ENCODE measurements around the gene COL3A1. TPM values are rescaled to one million over a fixed set of nuclear protein-coding genes. Genes with fewer than 3 reads are reported as not detected.

Gene COL3A1
- total and polyA plus RNA-seq, 2 experiments from 2014 or later, result 6,699 to 8,329 TPM

DNA sequence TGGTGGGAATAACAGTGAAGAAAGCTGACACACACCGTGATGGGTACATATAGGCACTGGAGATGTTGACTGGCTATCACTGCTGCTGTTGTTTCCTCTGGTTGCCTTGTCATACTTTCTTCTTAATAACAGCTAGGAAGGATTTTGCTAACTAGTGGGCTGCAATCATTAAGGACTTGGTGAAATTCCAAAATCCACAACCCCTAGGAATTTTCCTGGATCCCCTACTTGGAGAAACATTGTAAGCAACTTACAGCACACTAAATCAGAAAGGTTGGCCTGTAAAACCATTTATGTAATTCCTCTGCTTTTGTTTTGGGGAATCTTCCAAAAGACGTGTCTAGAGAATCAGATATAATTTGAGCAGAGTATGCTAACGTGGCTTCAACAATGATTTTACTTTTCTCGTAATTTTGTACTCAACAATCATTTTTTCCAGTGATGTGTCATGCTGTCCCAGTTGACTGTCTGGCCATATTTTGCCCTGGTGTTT, 8.0 kb upstream of the COL3A1 start:
- 86% methylated on average over 4 of the region's 4 CpGs for WGBS (ENCODE audit: low lambda C conversion rate, missing lambda C conversion rate)
- TF ChIP-seq EZH2 (IDR thresholded peaks at IDR 0.05; ENCODE audit: borderline replicate concordance), result no peak
- TF ChIP-seq, protein P1, sequence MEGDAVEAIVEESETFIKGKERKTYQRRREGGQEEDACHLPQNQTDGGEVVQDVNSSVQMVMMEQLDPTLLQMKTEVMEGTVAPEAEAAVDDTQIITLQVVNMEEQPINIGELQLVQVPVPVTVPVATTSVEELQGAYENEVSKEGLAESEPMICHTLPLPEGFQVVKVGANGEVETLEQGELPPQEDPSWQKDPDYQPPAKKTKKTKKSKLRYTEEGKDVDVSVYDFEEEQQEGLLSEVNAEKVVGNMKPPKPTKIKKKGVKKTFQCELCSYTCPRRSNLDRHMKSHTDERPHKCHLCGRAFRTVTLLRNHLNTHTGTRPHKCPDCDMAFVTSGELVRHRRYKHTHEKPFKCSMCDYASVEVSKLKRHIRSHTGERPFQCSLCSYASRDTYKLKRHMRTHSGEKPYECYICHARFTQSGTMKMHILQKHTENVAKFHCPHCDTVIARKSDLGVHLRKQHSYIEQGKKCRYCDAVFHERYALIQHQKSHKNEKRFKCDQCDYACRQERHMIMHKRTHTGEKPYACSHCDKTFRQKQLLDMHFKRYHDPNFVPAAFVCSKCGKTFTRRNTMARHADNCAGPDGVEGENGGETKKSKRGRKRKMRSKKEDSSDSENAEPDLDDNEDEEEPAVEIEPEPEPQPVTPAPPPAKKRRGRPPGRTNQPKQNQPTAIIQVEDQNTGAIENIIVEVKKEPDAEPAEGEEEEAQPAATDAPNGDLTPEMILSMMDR (IDR thresholded peaks at IDR 0.05; ENCODE audit: poor library complexity), result no peak
- TF ChIP-seq EZH2phosphoT487 (IDR thresholded peaks at IDR 0.05; ENCODE audit: low read depth, severe bottlenecking, unreplicated experiment), result no peak
- DNase-seq (ENCODE audit: low spot score), result no peak
- Histone ChIP-seq H3K4me3 (no peak overlapping the region), H2AFZ (no peak overlapping the region), H3K27me3 (no peaks in the 10 kb centered on the region), H4K20me1 (ENCODE audit: insufficient read depth, poor library complexity, severe bottlenecking) (no peaks in the 10 kb centered on the region), H3K9me2 (replicated peaks; ENCODE audit: insufficient read depth) (no peaks in the 10 kb centered on the region), H3K4me1 (ENCODE audit: insufficient read depth) (peaks cover 5% of the 10 kb centered on the region), H3K36me3 (replicated peaks; ENCODE audit: insufficient read depth, low read depth) (no peaks in the 10 kb centered on the region), H3K9me3 (ENCODE audit: low read depth) (no peaks in the 10 kb centered on the region), H3K4me2 (no peak overlapping the region), H3K79me2 (peaks cover 8% of the 10 kb centered on the region), H3K27ac (peak overlapping the region; percentile 24)

DNA sequence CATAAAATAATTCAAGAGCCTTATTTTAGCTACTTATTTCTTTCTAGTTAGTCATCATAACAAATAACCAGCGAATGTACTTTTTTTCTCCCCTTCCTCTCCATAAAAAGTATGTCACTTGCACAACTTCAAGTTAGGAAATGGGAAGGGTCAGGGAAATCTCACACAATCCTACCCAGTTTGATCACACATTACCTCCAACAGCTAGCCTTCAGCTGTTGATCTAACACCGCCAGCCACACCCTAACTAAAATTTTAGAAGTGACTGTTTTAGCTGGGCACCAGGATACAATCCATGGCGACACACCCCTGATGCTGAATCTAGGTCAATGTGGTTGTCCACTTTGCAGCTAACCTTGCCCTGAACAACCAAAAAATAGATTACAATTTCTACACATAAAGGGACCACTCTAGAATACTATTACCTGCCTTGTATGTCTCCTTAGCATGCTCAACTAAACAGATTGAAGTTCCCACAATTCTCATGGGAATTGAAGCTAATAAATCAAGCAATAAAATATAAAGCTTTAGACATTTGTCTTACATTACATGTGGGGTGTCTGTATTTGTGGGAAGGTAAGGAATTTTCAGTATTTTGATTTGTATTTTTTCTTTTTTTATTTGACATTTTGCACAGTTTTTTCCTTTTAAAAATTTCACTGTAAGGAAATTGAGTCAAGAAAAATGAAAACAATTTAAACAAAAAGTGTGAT, 7.3 kb upstream of the COL3A1 start:
- 88% methylated on average over 3 of the region's 3 CpGs for WGBS (ENCODE audit: low lambda C conversion rate, missing lambda C conversion rate)
- TF ChIP-seq EZH2phosphoT487 (IDR thresholded peaks at IDR 0.05; ENCODE audit: low read depth, severe bottlenecking, unreplicated experiment), result no peak
- TF ChIP-seq, protein P1 (IDR thresholded peaks at IDR 0.05; ENCODE audit: poor library complexity), result no peak
- H3K4me2 ChIP-seq, result no peak overlapping the region
- H3K27ac ChIP-seq, result peak overlapping the region; percentile 24
- H3K79me2 ChIP-seq, result peaks cover 10% of the 10 kb centered on the region
- H3K9me2 ChIP-seq (replicated peaks; ENCODE audit: insufficient read depth), result no peaks in the 10 kb centered on the region
- no peaks in the 10 kb centered on the region for H3K36me3 ChIP-seq (replicated peaks; ENCODE audit: insufficient read depth, low read depth)
- H3K27me3 ChIP-seq, result no peaks in the 10 kb centered on the region
- H4K20me1 ChIP-seq (ENCODE audit: insufficient read depth, poor library complexity, severe bottlenecking), result no peaks in the 10 kb centered on the region
- DNase-seq (ENCODE audit: low spot score), result no peak
- no peak overlapping the region for H2AFZ ChIP-seq
- peaks cover 5% of the 10 kb centered on the region for H3K4me1 ChIP-seq (ENCODE audit: insufficient read depth)
- no peaks in the 10 kb centered on the region for H3K9me3 ChIP-seq (ENCODE audit: low read depth)
- no peak overlapping the region for H3K4me3 ChIP-seq

DNA sequence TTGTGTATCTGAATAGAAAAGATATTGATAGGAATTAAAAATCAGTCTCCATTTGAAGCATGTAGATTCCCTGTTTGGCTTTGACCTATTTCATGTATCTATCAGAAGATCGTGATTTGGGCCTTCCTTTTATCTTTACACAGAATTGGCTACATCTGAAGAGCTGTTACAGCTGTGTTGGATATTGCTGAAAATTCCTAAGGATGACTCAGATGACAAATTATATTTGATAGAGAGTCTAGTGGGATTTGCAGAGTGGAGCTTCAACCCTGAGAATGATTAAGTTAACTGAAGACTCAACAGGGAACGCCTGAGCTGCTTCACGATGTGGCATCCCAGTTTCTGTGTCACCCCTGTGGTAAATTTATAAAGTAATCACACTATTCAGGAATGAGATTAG, 4.9 kb upstream of the COL3A1 start:
- DNase-seq (ENCODE audit: low spot score), result no peak
- peak overlapping the region; percentile 60 for H3K4me2 ChIP-seq
- H3K4me3 ChIP-seq, result no peak overlapping the region
- H3K9me3 ChIP-seq (ENCODE audit: low read depth), result no peaks in the 10 kb centered on the region
- H2AFZ ChIP-seq, result no peak overlapping the region
- H3K27ac ChIP-seq, result peak overlapping the region; percentile 98
- H3K9me2 ChIP-seq (replicated peaks; ENCODE audit: insufficient read depth), result no peaks in the 10 kb centered on the region
- H3K36me3 ChIP-seq (replicated peaks; ENCODE audit: insufficient read depth, low read depth), result no peaks in the 10 kb centered on the region
- no peak for TF ChIP-seq EZH2 (IDR thresholded peaks at IDR 0.05; ENCODE audit: borderline replicate concordance)
- TF ChIP-seq, protein P1 (IDR thresholded peaks at IDR 0.05; ENCODE audit: poor library complexity), result no peak
- no peak for TF ChIP-seq EZH2phosphoT487 (IDR thresholded peaks at IDR 0.05; ENCODE audit: low read depth, severe bottlenecking, unreplicated experiment)
- WGBS (ENCODE audit: low lambda C conversion rate, missing lambda C conversion rate), result 61% methylated on average over 3 of the region's 3 CpGs
- peaks cover 22% of the 10 kb centered on the region for H3K79me2 ChIP-seq
- H4K20me1 ChIP-seq (ENCODE audit: insufficient read depth, poor library complexity, severe bottlenecking), result no peaks in the 10 kb centered on the region
- H3K27me3 ChIP-seq, result no peaks in the 10 kb centered on the region
- peaks cover 5% of the 10 kb centered on the region for H3K4me1 ChIP-seq (ENCODE audit: insufficient read depth)

All from hepatocyte (in vitro differentiated cells).